OCI-LY1 (cell line): ENCODE measurements around the gene FARS2.

Source experiments
- H2AFZ ChIP-seq: fragments of 200-600 bp; sonication (generic), shearing (Covaris generic); 2 replicates; pipeline ENCODE4 v1.6.0; 2014; ENCODE audit warnings: antibody characterized with exemption, mild to moderate bottlenecking, low read length
- H3F3A ChIP-seq: fragments of 200-600 bp; sonication (generic), shearing (Covaris generic); 2 replicates; pipeline ENCODE4 v1.6.0; 2014; ENCODE audit warnings: mild to moderate bottlenecking, antibody characterized with exemption, low read length, moderate library complexity; ENCODE audit not compliant: insufficient read depth
- H3K27ac ChIP-seq: fragments of 200-600 bp; sonication (generic); 2 replicates; pipeline ENCODE4 v1.5.1; 2014; ENCODE audit warnings: low read length, mixed run types, mild to moderate bottlenecking, low read depth; ENCODE audit not compliant: poor library complexity, severe bottlenecking
- H3K27me3 ChIP-seq: fragments of 200-600 bp; sonication (generic); 2 replicates; pipeline ENCODE4 v1.6.0; 2014; ENCODE audit warnings: antibody characterized with exemption, mild to moderate bottlenecking, low read length, moderate library complexity; ENCODE audit not compliant: insufficient read depth
- H3K36me3 ChIP-seq: fragments of 200-600 bp; sonication (generic); 2 replicates; pipeline ENCODE4 v1.6.1; 2014; ENCODE audit warnings: mild to moderate bottlenecking, antibody characterized with exemption, low read length, moderate library complexity, mixed read lengths; ENCODE audit not compliant: insufficient read depth
- H3K4me1 ChIP-seq: fragments of 200-600 bp; sonication (generic); 2 replicates; pipeline ENCODE4 v1.5.1; 2014; ENCODE audit warnings: mild to moderate bottlenecking, low read length, moderate library complexity; ENCODE audit not compliant: insufficient read depth, severe bottlenecking
- H3K4me2 ChIP-seq: fragments of 200-600 bp; sonication (generic), shearing (Covaris generic); 2 replicates; pipeline ENCODE4 v1.6.1; 2014; ENCODE audit warnings: low read length
- H3K4me3 ChIP-seq: fragments of 200-600 bp; sonication (generic); 2 replicates; pipeline ENCODE4 v1.5.1; 2014; ENCODE audit warnings: low read length, low read depth, mild to moderate bottlenecking, mixed read lengths; ENCODE audit not compliant: poor library complexity, severe bottlenecking
- H3K79me2 ChIP-seq: fragments of 200-600 bp; shearing (Covaris generic); 2 replicates; pipeline ENCODE4 v1.6.1; 2016; ENCODE audit warnings: mixed run types, low read length, mixed read lengths; ENCODE audit not compliant: insufficient read depth
- H3K9ac ChIP-seq: fragments of 200-600 bp; sonication (generic), shearing (Covaris generic); 2 replicates; pipeline ENCODE4 v1.6.1; 2014; ENCODE audit warnings: mild to moderate bottlenecking, low read length, mixed read lengths
- H3K9me2 ChIP-seq: fragments of 200-600 bp; sonication (generic), shearing (Covaris generic); 2 replicates; pipeline ENCODE4 v1.6.1; 2014; ENCODE audit warnings: low read depth, mild to moderate bottlenecking, low read length, mixed read lengths
- H3K9me3 ChIP-seq: fragments of 200-600 bp; shearing (Covaris generic); 2 replicates; pipeline ENCODE4 v1.6.1; 2014; ENCODE audit warnings: low read length, mixed read lengths
- H4K20me1 ChIP-seq: fragments of 200-600 bp; sonication (generic), shearing (Covaris generic); 2 replicates; pipeline ENCODE4 v1.6.0; 2016; ENCODE audit warnings: mild to moderate bottlenecking, low read length; ENCODE audit not compliant: insufficient read depth
- CTCF ChIP-seq: fragments of 200-600 bp; sonication (generic), shearing (Covaris generic); IDR thresholded peaks from 2 replicates; pipeline ENCODE4 v1.5.1; 2017; ENCODE audit warnings: mild to moderate bottlenecking, antibody characterized with exemption, low read length, moderate library complexity, mixed read lengths
- EZH2 ChIP-seq: fragments of 200-600 bp; sonication (generic), shearing (Covaris generic); IDR thresholded peaks from 2 replicates; pipeline ENCODE4 v1.8.0; 2017; ENCODE audit warnings: borderline replicate concordance, mixed run types, mild to moderate bottlenecking, antibody characterized with exemption, low read length, moderate library complexity, mixed read lengths

Gene FARS2

GRCh38 chr6:5339786-5340185 is 78.5 kb downstream of the FARS2 start:
- no peaks in the 10 kb centered on the region for H3K27me3 ChIP-seq
- no peak overlapping the region for H3K27ac ChIP-seq
- H3K79me2 ChIP-seq, result no peaks in the 10 kb centered on the region
- peaks cover 37% of the 10 kb centered on the region for H3K4me1 ChIP-seq
- H2AFZ ChIP-seq, result no peak overlapping the region
- H3K9me2 ChIP-seq, result no peaks in the 10 kb centered on the region
- TF ChIP-seq EZH2 (no peak), CTCF (no peak)
- H3K36me3 ChIP-seq, result no peaks in the 10 kb centered on the region
- H3K9ac ChIP-seq, result no peak overlapping the region
- no peaks in the 10 kb centered on the region for H4K20me1 ChIP-seq
- no peak overlapping the region for H3K4me2 ChIP-seq
- H3K9me3 ChIP-seq, result no peaks in the 10 kb centered on the region
- no peak overlapping the region for H3K4me3 ChIP-seq
- H3F3A ChIP-seq, result no peaks in the 10 kb centered on the region

GRCh38 chr6:5341845-5342244 is 80.5 kb downstream of the FARS2 start:
- no peak overlapping the region for H3K4me2 ChIP-seq
- TF ChIP-seq CTCF (no peak), EZH2 (no peak)
- no peaks in the 10 kb centered on the region for H4K20me1 ChIP-seq
- H3K27ac ChIP-seq, result no peak overlapping the region
- H3K9me3 ChIP-seq, result no peaks in the 10 kb centered on the region
- H3K79me2 ChIP-seq, result no peaks in the 10 kb centered on the region
- no peaks in the 10 kb centered on the region for H3F3A ChIP-seq
- H3K36me3 ChIP-seq, result no peaks in the 10 kb centered on the region
- no peaks in the 10 kb centered on the region for H3K9me2 ChIP-seq
- H3K4me1 ChIP-seq, result peaks cover 28% of the 10 kb centered on the region
- no peak overlapping the region for H3K4me3 ChIP-seq
- no peaks in the 10 kb centered on the region for H3K27me3 ChIP-seq
- no peak overlapping the region for H3K9ac ChIP-seq
- no peak overlapping the region for H2AFZ ChIP-seq

- no peak overlapping the region for H3K4me3 ChIP-seq
- peaks cover 10% of the 10 kb centered on the region for H3K4me1 ChIP-seq
- no peaks in the 10 kb centered on the region for H3K79me2 ChIP-seq
- TF ChIP-seq EZH2 (no peak), CTCF (no peak)
- H3K27ac ChIP-seq, result no peak overlapping the region
- 0 out of 2 replicates have a peak, but pooled peaks cover 3% of the 10 kb centered on the region for H3K9me3 ChIP-seq
- H3F3A ChIP-seq, result no peaks in the 10 kb centered on the region
- no peaks in the 10 kb centered on the region for H3K36me3 ChIP-seq
- H3K4me2 ChIP-seq, result no peak overlapping the region
- no peaks in the 10 kb centered on the region for H3K27me3 ChIP-seq
- H4K20me1 ChIP-seq, result no peaks in the 10 kb centered on the region
- no peak overlapping the region for H3K9ac ChIP-seq
- H2AFZ ChIP-seq, result no peak overlapping the region
- no peaks in the 10 kb centered on the region for H3K9me2 ChIP-seq
These were observed 82.7 kb downstream of the FARS2 start for GRCh38 chr6:5343998-5344397.
